GM12878 (cell line): Measurements from ENCODE around the gene NFKB2. TPM values are rescaled to one million over a fixed set of nuclear protein-coding genes. Genes with fewer than 3 reads are reported as not detected.
A peak's percentile ranks its signal among the peaks of the same experiment; 100 is the strongest.

Experiments
- CBX5 ChIP-seq: sonication (generic); IDR thresholded peaks from 2 replicates; pipeline ENCODE4 v1.6.1; 2016; ENCODE audit warnings: low read depth, moderate library complexity, mild to moderate bottlenecking, inconsistent platforms
- EGR1 ChIP-seq, 2 experiments: IDR thresholded peaks; 1 replicate in 1 of 2; 2 replicates in 1 of 2; pipeline ENCODE4 v1.6.1; 2011 to 2012; ENCODE audit warnings: low read depth in 2 of 2, low read length in 2 of 2, borderline replicate concordance in 1 of 2, mild to moderate bottlenecking in 1 of 2, moderate library complexity in 1 of 2
- GABPA ChIP-seq: IDR thresholded peaks from 2 replicates; pipeline ENCODE4 v1.6.1; 2014; ENCODE audit warnings: antibody characterized with exemption, low read depth, mild to moderate bottlenecking, inconsistent platforms
- HDAC2 ChIP-seq: fragments of 200-600 bp; sonication (generic); IDR thresholded peaks from 2 replicates; pipeline ENCODE4 v1.6.1; 2017
- MTA3 ChIP-seq: IDR thresholded peaks from 2 replicates; pipeline ENCODE4 v1.6.1; 2012; ENCODE audit warnings: low read length, inconsistent platforms, borderline replicate concordance
- PAX8 ChIP-seq: fragments of 450-650 bp; IDR thresholded peaks from 2 replicates; pipeline ENCODE4 v1.6.1; 2017; ENCODE audit warnings: mild to moderate bottlenecking, moderate library complexity
- POU2F2 ChIP-seq: IDR thresholded peaks from 3 replicates; pipeline ENCODE4 v1.6.1; 2011; ENCODE audit warnings: low read depth, mild to moderate bottlenecking, low read length, borderline replicate concordance
- RAD21 ChIP-seq: IDR thresholded peaks from 2 replicates; pipeline ENCODE4 v1.6.1; 2011; ENCODE audit warnings: mild to moderate bottlenecking, low read depth, low read length, moderate library complexity; ENCODE audit not compliant: insufficient read depth
- RUNX3 ChIP-seq: IDR thresholded peaks from 2 replicates; pipeline ENCODE4 v1.6.1; 2012; ENCODE audit warnings: low read length, inconsistent platforms
- SMC3 ChIP-seq: IDR thresholded peaks from 2 replicates; pipeline ENCODE4 v1.6.1; 2011; ENCODE audit warnings: low read length, improper control_type of control experiment, borderline replicate concordance
- SUZ12 ChIP-seq: fragments of 200-600 bp; sonication (generic); IDR thresholded peaks from one replicate; pipeline ENCODE4 v1.6.1; 2018; ENCODE audit warnings: antibody characterized with exemption, mild to moderate bottlenecking; ENCODE audit not compliant: unreplicated experiment
- TCF7 ChIP-seq: IDR thresholded peaks from 2 replicates; pipeline ENCODE4 v1.6.1; 2014; ENCODE audit warnings: antibody characterized with exemption, borderline replicate concordance
- YY1 ChIP-seq: IDR thresholded peaks from 2 replicates; pipeline ENCODE4 v1.6.1; 2011; ENCODE audit warnings: low read depth, mild to moderate bottlenecking, low read length
- polyA plus RNA-seq, 11 experiments: library from polyadenylated mRNA; depleted of rRNA in 4 of 11; unstranded in 6 of 11; stranded (reverse) in 5 of 11; fragments of >200 nt; fragmentation: Nextera tagmentation in 4 of 11; fragmentation: Illumina TruSeq in 1 of 11; extraction: Ambion mirVana in 4 of 11; extraction: Trizol in 1 of 11; gene quantifications; 1 replicate in 1 of 11; 2 replicates in 10 of 11; pipeline versions ENCODE4 v1.2.1 to v1.2.3, GENCODE V29; 2011 to 2016; ENCODE audit warnings: inconsistent platforms in 2 of 11, missing spikeins in 2 of 11, low read depth in 1 of 11
- total RNA-seq, 4 experiments: library from RNA; depleted of rRNA in 3 of 4; stranded (reverse); fragments of >200 nt in 3 of 4; fragmentation: Illumina TruSeq in 1 of 4; extraction: Trizol in 1 of 4; gene quantifications; 2 replicates each; pipeline versions ENCODE4 v1.2.1 to v1.2.3, GENCODE V29; 2013 to 2021
- TF ChIP-seq, protein P1 (sequence below): IDR thresholded peaks from 2 replicates; pipeline ENCODE4 v1.6.1; 2011; ENCODE audit warnings: borderline replicate concordance, low read depth, mild to moderate bottlenecking, moderate library complexity, low read length; ENCODE audit not compliant: insufficient read depth, poor library complexity, severe bottlenecking
- TF ChIP-seq, protein P2 (sequence below): IDR thresholded peaks from 2 replicates; pipeline ENCODE4 v1.6.1; 2011; ENCODE audit warnings: low read depth, low read length, improper control_type of control experiment, borderline replicate concordance
- TF ChIP-seq, protein P3 (sequence below): IDR thresholded peaks from 2 replicates; pipeline ENCODE4 v1.6.1; 2012; ENCODE audit warnings: low read depth, low read length, improper control_type of control experiment
- TF ChIP-seq, protein P4 (sequence below): fragments of 450-650 bp; IDR thresholded peaks from 2 replicates; pipeline ENCODE4 v1.6.1; 2017; ENCODE audit warnings: antibody characterized with exemption, mild to moderate bottlenecking, moderate library complexity
- TF ChIP-seq, protein P5 (sequence below): fragments of 450-650 bp; IDR thresholded peaks from 2 replicates; pipeline ENCODE4 v1.6.1; 2018; ENCODE audit warnings: mild to moderate bottlenecking, low read depth, moderate library complexity; ENCODE audit not compliant: partially characterized antibody
- TF ChIP-seq, protein P6 (sequence below): fragments of 450-650 bp; IDR thresholded peaks from 2 replicates; pipeline ENCODE4 v1.6.1; 2017; ENCODE audit warnings: mild to moderate bottlenecking, low read depth, inconsistent platforms; ENCODE audit not compliant: poor library complexity, severe bottlenecking

Gene NFKB2
- total and polyA plus RNA-seq, 10 of the 15 experiments (the other 5 are each of a cell fraction or from before 2014, with no cell fraction given), result 0.56 to 144 (median 49.4) TPM

DNA sequence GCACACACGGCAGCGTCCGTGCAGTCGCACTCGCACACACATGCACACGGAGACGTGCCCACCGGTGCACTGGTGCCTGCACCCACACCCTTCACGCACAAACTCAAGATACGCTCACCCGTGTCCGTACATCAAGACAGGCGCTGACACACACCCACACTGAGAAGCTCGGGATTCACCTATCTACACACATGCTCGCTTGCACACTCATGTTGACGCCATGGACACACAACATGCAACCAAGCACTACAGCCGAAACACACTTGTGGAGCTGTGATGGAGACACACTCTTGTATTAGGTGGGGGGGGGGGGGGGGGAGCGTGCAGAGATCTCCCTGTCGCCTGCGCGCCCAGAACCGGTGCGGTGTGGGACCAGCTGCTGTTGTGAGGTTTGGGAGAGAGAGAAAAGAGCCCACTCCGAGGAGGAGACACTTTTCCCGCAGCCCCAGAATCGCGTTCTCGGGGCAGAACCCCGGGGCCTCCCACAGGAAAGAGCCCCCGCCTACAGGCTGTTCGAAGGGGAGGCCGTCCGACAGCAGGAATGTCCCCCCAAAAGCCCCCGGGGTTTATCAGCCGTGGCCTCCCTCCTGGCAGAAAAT lies 605 bp upstream of the NFKB2 start (continued):
- TF ChIP-seq, protein P1, sequence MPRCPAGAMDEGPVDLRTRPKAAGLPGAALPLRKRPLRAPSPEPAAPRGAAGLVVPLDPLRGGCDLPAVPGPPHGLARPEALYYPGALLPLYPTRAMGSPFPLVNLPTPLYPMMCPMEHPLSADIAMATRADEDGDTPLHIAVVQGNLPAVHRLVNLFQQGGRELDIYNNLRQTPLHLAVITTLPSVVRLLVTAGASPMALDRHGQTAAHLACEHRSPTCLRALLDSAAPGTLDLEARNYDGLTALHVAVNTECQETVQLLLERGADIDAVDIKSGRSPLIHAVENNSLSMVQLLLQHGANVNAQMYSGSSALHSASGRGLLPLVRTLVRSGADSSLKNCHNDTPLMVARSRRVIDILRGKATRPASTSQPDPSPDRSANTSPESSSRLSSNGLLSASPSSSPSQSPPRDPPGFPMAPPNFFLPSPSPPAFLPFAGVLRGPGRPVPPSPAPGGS, result peak; percentile 69
- TF ChIP-seq, protein P2, sequence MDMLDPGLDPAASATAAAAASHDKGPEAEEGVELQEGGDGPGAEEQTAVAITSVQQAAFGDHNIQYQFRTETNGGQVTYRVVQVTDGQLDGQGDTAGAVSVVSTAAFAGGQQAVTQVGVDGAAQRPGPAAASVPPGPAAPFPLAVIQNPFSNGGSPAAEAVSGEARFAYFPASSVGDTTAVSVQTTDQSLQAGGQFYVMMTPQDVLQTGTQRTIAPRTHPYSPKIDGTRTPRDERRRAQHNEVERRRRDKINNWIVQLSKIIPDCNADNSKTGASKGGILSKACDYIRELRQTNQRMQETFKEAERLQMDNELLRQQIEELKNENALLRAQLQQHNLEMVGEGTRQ, result no peak
- TF ChIP-seq TCF7, result no peak
- TF ChIP-seq, protein P3, sequence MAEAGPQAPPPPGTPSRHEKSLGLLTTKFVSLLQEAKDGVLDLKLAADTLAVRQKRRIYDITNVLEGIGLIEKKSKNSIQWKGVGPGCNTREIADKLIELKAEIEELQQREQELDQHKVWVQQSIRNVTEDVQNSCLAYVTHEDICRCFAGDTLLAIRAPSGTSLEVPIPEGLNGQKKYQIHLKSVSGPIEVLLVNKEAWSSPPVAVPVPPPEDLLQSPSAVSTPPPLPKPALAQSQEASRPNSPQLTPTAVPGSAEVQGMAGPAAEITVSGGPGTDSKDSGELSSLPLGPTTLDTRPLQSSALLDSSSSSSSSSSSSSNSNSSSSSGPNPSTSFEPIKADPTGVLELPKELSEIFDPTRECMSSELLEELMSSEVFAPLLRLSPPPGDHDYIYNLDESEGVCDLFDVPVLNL, result no peak
- TF ChIP-seq, protein P4, sequence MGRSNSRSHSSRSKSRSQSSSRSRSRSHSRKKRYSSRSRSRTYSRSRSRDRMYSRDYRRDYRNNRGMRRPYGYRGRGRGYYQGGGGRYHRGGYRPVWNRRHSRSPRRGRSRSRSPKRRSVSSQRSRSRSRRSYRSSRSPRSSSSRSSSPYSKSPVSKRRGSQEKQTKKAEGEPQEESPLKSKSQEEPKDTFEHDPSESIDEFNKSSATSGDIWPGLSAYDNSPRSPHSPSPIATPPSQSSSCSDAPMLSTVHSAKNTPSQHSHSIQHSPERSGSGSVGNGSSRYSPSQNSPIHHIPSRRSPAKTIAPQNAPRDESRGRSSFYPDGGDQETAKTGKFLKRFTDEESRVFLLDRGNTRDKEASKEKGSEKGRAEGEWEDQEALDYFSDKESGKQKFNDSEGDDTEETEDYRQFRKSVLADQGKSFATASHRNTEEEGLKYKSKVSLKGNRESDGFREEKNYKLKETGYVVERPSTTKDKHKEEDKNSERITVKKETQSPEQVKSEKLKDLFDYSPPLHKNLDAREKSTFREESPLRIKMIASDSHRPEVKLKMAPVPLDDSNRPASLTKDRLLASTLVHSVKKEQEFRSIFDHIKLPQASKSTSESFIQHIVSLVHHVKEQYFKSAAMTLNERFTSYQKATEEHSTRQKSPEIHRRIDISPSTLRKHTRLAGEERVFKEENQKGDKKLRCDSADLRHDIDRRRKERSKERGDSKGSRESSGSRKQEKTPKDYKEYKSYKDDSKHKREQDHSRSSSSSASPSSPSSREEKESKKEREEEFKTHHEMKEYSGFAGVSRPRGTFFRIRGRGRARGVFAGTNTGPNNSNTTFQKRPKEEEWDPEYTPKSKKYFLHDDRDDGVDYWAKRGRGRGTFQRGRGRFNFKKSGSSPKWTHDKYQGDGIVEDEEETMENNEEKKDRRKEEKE, result no peak
- TF ChIP-seq SMC3, result no peak
- TF ChIP-seq POU2F2, result no peak
- no peak for TF ChIP-seq RUNX3
- TF ChIP-seq, protein P5, sequence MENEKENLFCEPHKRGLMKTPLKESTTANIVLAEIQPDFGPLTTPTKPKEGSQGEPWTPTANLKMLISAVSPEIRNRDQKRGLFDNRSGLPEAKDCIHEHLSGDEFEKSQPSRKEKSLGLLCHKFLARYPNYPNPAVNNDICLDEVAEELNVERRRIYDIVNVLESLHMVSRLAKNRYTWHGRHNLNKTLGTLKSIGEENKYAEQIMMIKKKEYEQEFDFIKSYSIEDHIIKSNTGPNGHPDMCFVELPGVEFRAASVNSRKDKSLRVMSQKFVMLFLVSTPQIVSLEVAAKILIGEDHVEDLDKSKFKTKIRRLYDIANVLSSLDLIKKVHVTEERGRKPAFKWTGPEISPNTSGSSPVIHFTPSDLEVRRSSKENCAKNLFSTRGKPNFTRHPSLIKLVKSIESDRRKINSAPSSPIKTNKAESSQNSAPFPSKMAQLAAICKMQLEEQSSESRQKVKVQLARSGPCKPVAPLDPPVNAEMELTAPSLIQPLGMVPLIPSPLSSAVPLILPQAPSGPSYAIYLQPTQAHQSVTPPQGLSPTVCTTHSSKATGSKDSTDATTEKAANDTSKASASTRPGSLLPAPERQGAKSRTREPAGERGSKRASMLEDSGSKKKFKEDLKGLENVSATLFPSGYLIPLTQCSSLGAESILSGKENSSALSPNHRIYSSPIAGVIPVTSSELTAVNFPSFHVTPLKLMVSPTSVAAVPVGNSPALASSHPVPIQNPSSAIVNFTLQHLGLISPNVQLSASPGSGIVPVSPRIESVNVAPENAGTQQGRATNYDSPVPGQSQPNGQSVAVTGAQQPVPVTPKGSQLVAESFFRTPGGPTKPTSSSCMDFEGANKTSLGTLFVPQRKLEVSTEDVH, result no peak
- no peak for TF ChIP-seq RAD21
- no peak for TF ChIP-seq SUZ12
- no peak for TF ChIP-seq YY1
- no peak for TF ChIP-seq CBX5
- no peak for TF ChIP-seq GABPA
- TF ChIP-seq, protein P6, sequence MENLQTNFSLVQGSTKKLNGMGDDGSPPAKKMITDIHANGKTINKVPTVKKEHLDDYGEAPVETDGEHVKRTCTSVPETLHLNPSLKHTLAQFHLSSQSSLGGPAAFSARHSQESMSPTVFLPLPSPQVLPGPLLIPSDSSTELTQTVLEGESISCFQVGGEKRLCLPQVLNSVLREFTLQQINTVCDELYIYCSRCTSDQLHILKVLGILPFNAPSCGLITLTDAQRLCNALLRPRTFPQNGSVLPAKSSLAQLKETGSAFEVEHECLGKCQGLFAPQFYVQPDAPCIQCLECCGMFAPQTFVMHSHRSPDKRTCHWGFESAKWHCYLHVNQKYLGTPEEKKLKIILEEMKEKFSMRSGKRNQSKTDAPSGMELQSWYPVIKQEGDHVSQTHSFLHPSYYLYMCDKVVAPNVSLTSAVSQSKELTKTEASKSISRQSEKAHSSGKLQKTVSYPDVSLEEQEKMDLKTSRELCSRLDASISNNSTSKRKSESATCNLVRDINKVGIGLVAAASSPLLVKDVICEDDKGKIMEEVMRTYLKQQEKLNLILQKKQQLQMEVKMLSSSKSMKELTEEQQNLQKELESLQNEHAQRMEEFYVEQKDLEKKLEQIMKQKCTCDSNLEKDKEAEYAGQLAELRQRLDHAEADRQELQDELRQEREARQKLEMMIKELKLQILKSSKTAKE, result no peak
- peak in 1 of 2 experiments; percentile 62; a peak in 2 of 3 replicates for TF ChIP-seq EGR1 (IDR thresholded peaks at IDR 0.05; ENCODE audit: borderline replicate concordance in 1 of 2, low read depth in 2 of 2, low read length in 2 of 2)
- no peak for TF ChIP-seq MTA3
- TF ChIP-seq HDAC2, result no peak
- TF ChIP-seq PAX8, result no peak
